CD4-positive, CD25-positive, alpha-beta regulatory T cell (primary cell): ENCODE data around the gene COL20A1. TPM values are rescaled to one million over a fixed set of nuclear protein-coding genes. Genes with fewer than 3 reads are reported as not detected.

Source experiments
- ATAC-seq, 2 donors: fragments of 150-1000 bp; cut with Tn5 transposase; one replicate each; pipeline ENCODE4 v1.10.0; 2021; ENCODE audit warnings: low read depth in 2 of 2, moderate number of reproducible peaks in 2 of 2, moderate library complexity in 1 of 2
- DNase-seq, 3 donors: peaks; one replicate each; pipeline versions ENCODE4 v3.0.0 to v3.0.0-alpha.2; 2012 to 2022; ENCODE audit warnings: mixed read lengths in 1 of 3
- H3K27ac ChIP-seq: one replicate; pipeline ENCODE4 v1.7.0; 2013; ENCODE audit warnings: mild to moderate bottlenecking, low read length; ENCODE audit not compliant: insufficient read depth, poor library complexity, severe bottlenecking
- H3K27me3 ChIP-seq: one replicate; pipeline ENCODE4 v1.7.0; 2013; ENCODE audit warnings: low read length; ENCODE audit not compliant: control insufficient read depth, insufficient read depth
- H3K36me3 ChIP-seq: one replicate; pipeline ENCODE4 v1.7.0; 2013; ENCODE audit warnings: mild to moderate bottlenecking, low read length, moderate library complexity; ENCODE audit not compliant: control insufficient read depth, insufficient read depth
- H3K4me1 ChIP-seq: 2 replicates; pipeline ENCODE4 v1.7.0; 2013; ENCODE audit warnings: mild to moderate bottlenecking, low read length; ENCODE audit not compliant: insufficient read depth, control insufficient read depth, poor library complexity, severe bottlenecking
- H3K4me3 ChIP-seq: one replicate; pipeline ENCODE4 v1.7.0; 2013; ENCODE audit warnings: low read depth, mild to moderate bottlenecking, low read length, moderate library complexity
- H3K9me3 ChIP-seq, 2 experiments: 1 replicate in 1 of 2; 2 replicates in 1 of 2; pipeline ENCODE4 v1.7.0; 2013; ENCODE audit warnings: low read length in 2 of 2, mild to moderate bottlenecking in 1 of 2, moderate library complexity in 1 of 2; ENCODE audit not compliant: control insufficient read depth in 2 of 2
- H3K27ac Mint-ChIP-seq, 3 donors: one replicate each; pipeline ENCODE4 v1.8.0; 2020 to 2022; ENCODE audit warnings: mild to moderate bottlenecking in 3 of 3, mixed read lengths in 3 of 3, moderate library complexity in 2 of 3
- H3K27me3 Mint-ChIP-seq: one replicate; pipeline ENCODE4 v1.8.0; 2022; ENCODE audit warnings: mild to moderate bottlenecking, mixed read lengths
- H3K36me3 Mint-ChIP-seq: one replicate; pipeline ENCODE4 v1.8.0; 2020; ENCODE audit warnings: mixed read lengths
- H3K4me1 Mint-ChIP-seq, 4 donors: one replicate each; pipeline ENCODE4 v1.8.0; 2020 to 2022; ENCODE audit warnings: mixed read lengths in 4 of 4, mild to moderate bottlenecking in 1 of 4
- H3K4me3 Mint-ChIP-seq, 4 donors: one replicate each; pipeline ENCODE4 v1.8.0; 2020 to 2022; ENCODE audit warnings: mild to moderate bottlenecking in 4 of 4, mixed read lengths in 4 of 4, moderate library complexity in 3 of 4
- H3K9me3 Mint-ChIP-seq, 7 donors: one replicate each; pipeline ENCODE4 v1.8.0; 2020 to 2022; ENCODE audit warnings: mixed read lengths in 7 of 7, mild to moderate bottlenecking in 3 of 7, moderate library complexity in 2 of 7
- polyA plus RNA-seq, 4 donors: library from polyadenylated mRNA; unstranded; fragments of 300-500 nt; fragmentation: Illumina TruSeq; gene quantifications; one replicate each; pipeline ENCODE4 v1.2.3, GENCODE V29; 2021
- total RNA-seq: library from RNA; stranded (reverse); gene quantifications from one replicate; pipeline ENCODE4 v1.2.3, GENCODE V29; 2022

The COL20A1 gene
- total and polyA plus RNA-seq, 5 donors from 2014 or later = 0.20 TPM; not detected in 4

DNA sequence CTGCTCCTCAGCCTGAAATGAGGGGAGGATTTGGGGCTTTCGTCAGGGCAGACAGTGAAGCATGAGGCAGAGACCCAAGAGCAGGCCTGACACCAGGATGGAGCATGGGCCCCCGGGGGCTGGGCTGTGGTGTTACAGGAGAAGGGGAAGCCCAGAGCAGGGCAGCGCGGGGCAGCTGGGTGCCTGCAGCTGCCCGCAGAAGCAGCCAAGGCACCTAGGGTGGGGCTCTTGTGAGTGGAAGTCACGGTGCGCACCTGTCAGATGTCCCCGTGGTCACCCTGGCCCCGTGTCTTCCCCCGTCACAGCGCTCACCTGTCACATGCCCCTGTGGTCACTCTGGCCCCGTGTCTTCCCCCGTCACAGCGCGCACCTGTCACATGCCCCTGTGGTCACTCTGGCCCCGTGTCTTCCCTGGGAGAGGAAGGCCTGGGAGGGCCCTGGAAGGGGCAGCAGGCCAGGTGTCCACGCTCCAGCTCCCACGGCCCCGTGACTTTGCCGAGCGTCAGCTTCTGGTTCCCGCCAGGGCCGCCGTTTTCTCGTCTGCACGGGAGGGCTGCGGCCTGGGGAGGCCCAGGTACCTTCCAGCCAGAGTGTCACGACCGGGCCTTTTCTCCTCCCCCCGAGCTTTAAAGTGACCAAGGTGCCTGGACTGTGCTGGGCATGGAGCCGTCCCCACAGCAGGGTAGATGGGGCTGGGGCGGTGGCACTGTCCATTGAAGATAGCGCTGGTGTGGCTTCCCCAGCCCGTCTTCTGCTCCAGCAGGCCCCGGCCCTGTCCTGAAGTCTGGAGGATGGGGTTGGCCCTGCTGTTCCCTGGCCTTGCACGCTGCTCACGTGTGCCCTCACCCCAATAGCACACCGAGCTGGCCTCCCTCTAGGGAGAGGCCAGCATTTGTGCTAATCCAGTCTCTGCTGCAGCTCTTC lies 11.0 kb upstream of the COL20A1 start:
- Histone ChIP-seq H3K27me3 (no peaks in the 10 kb centered on the region), H3K4me1 (peaks cover 3% of the 10 kb centered on the region), H3K27ac (no peak overlapping the region), H3K9me3 (no peaks in the 10 kb centered on the region), H3K36me3 (peaks cover 37% of the 10 kb centered on the region), H3K4me3 (no peak overlapping the region)
- H3K4me3 Mint-ChIP-seq = no peak overlapping the region
- H3K27me3 Mint-ChIP-seq = no peaks in the 10 kb centered on the region
- no peaks in the 10 kb centered on the region for H3K9me3 Mint-ChIP-seq
- no peak overlapping the region for H3K27ac Mint-ChIP-seq
- DNase-seq (no peak), ATAC-seq (no peak)
- H3K4me1 Mint-ChIP-seq = peaks cover 0 to 4% (median 0%) of the 10 kb centered on the region in 4 donors
- H3K36me3 Mint-ChIP-seq = peaks cover 7% of the 10 kb centered on the region

DNA sequence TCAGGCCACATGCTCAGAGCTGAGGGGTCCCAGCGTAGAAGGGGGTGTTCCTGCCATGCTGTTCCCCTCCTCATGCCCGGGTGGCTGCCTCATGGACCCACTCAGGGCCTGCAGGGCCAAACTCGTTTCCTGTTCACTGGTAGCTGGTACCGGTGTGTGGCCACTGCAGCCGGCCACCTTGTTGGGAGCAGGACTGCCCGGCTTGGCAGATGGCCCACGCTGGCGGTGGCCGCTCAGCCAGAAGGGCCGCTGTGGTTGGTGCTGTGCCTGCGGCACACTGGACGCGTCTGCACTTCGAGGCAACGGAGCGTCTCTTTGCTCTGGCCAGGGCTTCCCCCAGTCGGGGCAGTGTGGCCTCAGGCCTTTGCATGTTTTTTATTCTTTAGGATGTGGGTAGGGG lies 10.0 kb upstream of the COL20A1 start:
- Mint-ChIP-seq H3K36me3 (peaks cover 11% of the 10 kb centered on the region), H3K4me3 (no peak overlapping the region), H3K27me3 (no peaks in the 10 kb centered on the region), H3K27ac (no peak overlapping the region), H3K4me1 (peaks cover 0 to 4% (median 0%) of the 10 kb centered on the region in 4 donors), H3K9me3 (no peaks in the 10 kb centered on the region)
- Histone ChIP-seq H3K4me1 (peaks cover 3% of the 10 kb centered on the region), H3K27ac (no peak overlapping the region), H3K36me3 (peaks cover 35% of the 10 kb centered on the region), H3K27me3 (no peaks in the 10 kb centered on the region), H3K9me3 (no peaks in the 10 kb centered on the region), H3K4me3 (no peak overlapping the region)
- ATAC-seq = no peak
- no peak for DNase-seq

DNA sequence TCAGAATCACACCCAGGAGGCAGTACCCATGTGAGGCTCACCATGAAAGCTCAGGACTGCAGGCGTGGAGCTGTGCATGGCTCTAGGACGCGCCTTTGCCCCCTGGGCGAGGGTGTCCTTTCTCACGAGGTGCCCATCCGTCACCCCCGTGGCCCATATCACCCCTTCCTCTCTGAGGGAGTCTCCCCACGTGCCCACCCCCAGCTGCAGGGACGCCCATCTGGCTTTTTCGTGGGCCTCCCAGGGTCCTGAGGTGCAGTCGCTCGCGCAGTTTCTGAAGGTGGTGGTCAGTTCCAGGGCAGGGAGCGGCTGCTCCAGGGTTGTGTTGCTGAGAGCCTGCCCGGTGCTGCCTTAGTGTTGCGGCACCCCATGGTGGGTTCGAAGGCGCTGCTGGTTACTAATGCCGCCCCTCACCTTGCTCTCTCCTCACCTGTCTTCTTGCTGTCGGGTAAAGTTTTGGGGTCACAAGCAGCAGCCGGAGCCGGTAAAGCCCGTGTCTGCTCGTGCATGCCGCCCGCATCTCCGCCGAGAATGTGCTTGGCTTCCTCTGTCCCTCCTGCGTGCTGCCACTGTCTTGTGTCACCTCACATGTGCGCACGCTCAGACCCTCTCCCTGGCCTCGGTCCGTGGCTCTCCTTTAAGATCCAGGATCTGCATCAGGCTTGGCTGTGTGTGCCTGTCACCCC lies 9.4 kb upstream of the COL20A1 start:
- H3K4me3 ChIP-seq = no peak overlapping the region
- no peaks in the 10 kb centered on the region for H3K27me3 ChIP-seq
- H3K36me3 ChIP-seq = peaks cover 35% of the 10 kb centered on the region
- H3K27ac Mint-ChIP-seq = peak overlapping the region in 2 of 3 donors; percentile 29 to 62
- no peak for DNase-seq
- H3K4me1 Mint-ChIP-seq = peaks cover 0 to 4% (median 0%) of the 10 kb centered on the region in 4 donors
- H3K36me3 Mint-ChIP-seq = peaks cover 11% of the 10 kb centered on the region
- H3K9me3 Mint-ChIP-seq = no peaks in the 10 kb centered on the region
- no peak for ATAC-seq
- H3K4me1 ChIP-seq = peaks cover 3% of the 10 kb centered on the region
- no peaks in the 10 kb centered on the region for H3K9me3 ChIP-seq
- H3K4me3 Mint-ChIP-seq = peak overlapping the region; percentile 38 to 80 (median 74)
- no peak overlapping the region for H3K27ac ChIP-seq
- H3K27me3 Mint-ChIP-seq = no peaks in the 10 kb centered on the region

DNA sequence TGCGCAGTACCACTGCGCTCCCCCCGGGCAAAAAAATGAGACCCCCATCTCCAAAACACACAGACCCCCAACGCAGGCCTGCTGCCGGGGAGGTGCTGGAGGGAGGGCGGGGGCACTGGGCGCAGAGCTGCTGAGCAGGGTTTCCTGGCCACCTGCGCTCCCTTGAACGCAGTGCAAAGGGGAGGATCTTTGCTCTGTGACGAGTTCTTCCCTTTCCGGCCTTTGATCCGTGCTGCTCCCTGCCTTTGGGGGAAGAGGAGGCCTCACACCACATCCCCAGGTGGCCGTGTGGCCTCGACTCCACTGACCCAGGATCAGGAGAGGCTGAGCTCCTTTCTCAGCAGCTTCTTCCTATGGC lies 8.9 kb upstream of the COL20A1 start:
- peak overlapping the region; percentile 33 for H3K27ac ChIP-seq
- no peaks in the 10 kb centered on the region for H3K27me3 ChIP-seq
- no peaks in the 10 kb centered on the region for H3K9me3 ChIP-seq
- H3K9me3 Mint-ChIP-seq = no peaks in the 10 kb centered on the region
- no peaks in the 10 kb centered on the region for H3K27me3 Mint-ChIP-seq
- peaks cover 0 to 4% (median 0%) of the 10 kb centered on the region in 4 donors for H3K4me1 Mint-ChIP-seq
- peaks cover 11% of the 10 kb centered on the region for H3K36me3 Mint-ChIP-seq
- H3K36me3 ChIP-seq = peaks cover 34% of the 10 kb centered on the region
- peaks cover 3% of the 10 kb centered on the region for H3K4me1 ChIP-seq
- no peak overlapping the region for H3K4me3 ChIP-seq
- peak overlapping the region in 2 of 3 donors; percentile 29 to 62 for H3K27ac Mint-ChIP-seq
- DNase-seq = peak in 1 of 3 donors; percentile 61
- peak; percentile 55 to 65 for ATAC-seq
- peak overlapping the region; percentile 38 to 80 (median 74) for H3K4me3 Mint-ChIP-seq

DNA sequence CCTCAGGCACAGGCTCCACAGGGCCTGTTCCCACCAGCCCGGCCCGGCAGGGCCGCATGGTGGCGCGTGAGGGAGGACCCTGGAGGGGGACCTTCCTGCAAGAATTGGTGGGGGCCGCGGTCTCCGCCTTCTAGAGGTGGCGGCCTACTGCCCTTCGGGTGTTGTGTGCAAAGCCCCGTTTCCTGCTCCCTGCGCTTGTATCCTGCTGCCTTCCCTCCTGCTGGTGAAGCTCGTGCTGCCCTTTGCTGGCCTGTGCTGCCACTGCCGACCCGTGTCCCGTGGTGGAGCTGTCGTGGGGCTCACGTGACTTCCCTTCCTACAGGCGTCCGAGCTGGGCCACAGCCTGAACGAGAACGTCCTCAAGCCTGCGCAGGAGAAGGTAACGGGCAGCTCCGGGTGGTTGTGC lies 8.4 kb upstream of the COL20A1 start:
- Histone ChIP-seq H3K4me1 (peaks cover 3% of the 10 kb centered on the region), H3K27ac (peak overlapping the region; percentile 33), H3K4me3 (no peak overlapping the region), H3K27me3 (no peaks in the 10 kb centered on the region), H3K36me3 (peaks cover 30% of the 10 kb centered on the region), H3K9me3 (no peaks in the 10 kb centered on the region)
- ATAC-seq = no peak
- peaks cover 11% of the 10 kb centered on the region for H3K36me3 Mint-ChIP-seq
- H3K9me3 Mint-ChIP-seq = no peaks in the 10 kb centered on the region
- H3K4me3 Mint-ChIP-seq = peak overlapping the region; percentile 73 to 89 (median 84)
- H3K27ac Mint-ChIP-seq = peak overlapping the region in 1 of 3 donors; percentile 36
- peaks cover 0 to 4% (median 0%) of the 10 kb centered on the region in 4 donors for H3K4me1 Mint-ChIP-seq
- DNase-seq = peak in 1 of 3 donors; percentile 27
- no peaks in the 10 kb centered on the region for H3K27me3 Mint-ChIP-seq

DNA sequence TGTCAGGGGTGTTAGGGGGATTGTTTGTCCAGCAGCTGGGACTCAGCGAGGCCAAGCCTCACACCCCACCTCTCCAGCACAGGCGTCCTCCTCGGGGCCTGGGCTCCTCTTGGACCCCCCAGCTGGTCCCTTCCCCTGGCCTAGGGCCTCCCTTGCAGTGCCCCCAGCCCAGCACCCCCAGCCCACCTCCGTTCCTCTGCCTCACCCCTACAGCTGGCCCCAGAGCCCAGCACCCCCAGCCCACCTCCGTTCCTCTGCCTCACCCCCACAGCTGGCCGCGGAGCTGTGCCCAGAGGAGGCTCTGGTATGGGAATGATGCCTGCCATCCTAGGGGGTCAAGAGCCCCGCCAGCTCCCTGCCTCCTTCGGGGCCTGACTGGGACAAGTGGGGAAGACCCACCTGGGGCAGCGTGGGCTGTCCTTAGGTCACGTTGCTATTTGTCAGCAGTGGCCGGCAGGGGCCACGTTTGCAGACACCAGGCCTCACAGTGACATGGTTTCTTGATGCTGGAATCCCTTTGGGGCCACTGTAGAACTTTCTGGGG lies 7.9 kb upstream of the COL20A1 start:
- H3K4me3 Mint-ChIP-seq = peak overlapping the region; percentile 73 to 89 (median 84)
- H3K9me3 Mint-ChIP-seq = no peaks in the 10 kb centered on the region

DNA sequence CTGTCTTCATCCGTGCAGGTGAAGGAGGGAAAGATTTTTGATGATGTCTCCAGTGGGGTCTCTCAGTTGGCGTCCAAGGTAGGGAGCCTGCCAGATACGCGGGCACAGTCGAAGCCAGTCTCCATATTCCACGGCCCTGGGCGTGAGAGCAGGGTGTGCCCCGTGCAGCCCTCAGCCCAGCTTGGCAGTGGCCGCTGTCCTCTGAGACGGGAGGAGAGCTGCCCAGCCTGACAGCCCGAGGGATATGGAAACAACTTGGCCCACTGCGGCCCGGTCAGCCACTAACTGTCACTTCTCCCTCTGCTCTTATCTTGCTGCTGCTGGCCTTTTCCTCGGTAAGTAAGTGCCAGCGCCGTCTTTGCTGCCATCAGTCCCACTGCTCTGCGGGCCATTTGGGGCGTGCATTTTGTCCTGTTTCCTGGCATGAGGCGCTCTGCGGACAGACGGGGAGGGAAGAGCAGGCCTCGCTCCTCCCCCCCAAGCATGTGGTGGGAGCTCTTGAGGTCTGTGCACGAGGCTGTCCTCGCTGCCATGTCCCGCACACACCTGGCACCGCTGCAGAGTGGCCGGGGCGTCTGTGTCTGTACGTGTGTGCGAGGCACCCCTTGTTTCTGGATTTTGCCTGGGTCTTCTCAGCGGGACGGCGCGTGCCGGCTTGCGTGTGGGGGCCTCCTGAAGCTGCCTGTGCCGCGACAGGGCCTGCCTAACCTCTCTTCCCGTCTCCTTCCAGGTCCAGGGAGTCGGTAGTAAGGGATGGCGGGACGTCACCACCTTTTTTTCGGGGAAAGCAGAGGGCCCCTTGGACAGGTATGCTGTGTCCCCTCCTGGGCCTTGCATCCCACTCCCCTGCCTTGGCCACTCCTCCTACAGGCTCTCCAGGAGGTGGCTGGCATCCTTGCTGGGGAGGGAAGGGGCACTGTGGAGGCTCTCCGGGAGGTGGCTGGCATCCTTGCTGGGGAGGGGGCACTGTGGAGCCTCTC lies 7.1 kb upstream of the COL20A1 start:
- peaks cover 0 to 4% (median 0%) of the 10 kb centered on the region in 4 donors for H3K4me1 Mint-ChIP-seq
- H3K27ac ChIP-seq = no peak overlapping the region
- H3K27ac Mint-ChIP-seq = peak overlapping the region in 1 of 3 donors; percentile 90
- DNase-seq (no peak), ATAC-seq (no peak)
- H3K9me3 ChIP-seq = no peaks in the 10 kb centered on the region
- H3K27me3 Mint-ChIP-seq = no peaks in the 10 kb centered on the region
- no peaks in the 10 kb centered on the region for H3K9me3 Mint-ChIP-seq
- peaks cover 7% of the 10 kb centered on the region for H3K36me3 Mint-ChIP-seq
- no peak overlapping the region for H3K4me3 ChIP-seq
- peaks cover 3% of the 10 kb centered on the region for H3K4me1 ChIP-seq
- peak overlapping the region in 1 of 4 donors; percentile 54 for H3K4me3 Mint-ChIP-seq
- H3K27me3 ChIP-seq = no peaks in the 10 kb centered on the region
- H3K36me3 ChIP-seq = peaks cover 25% of the 10 kb centered on the region

More for the DNA sequence above, 7.9 kb upstream of the COL20A1 start:
- Mint-ChIP-seq H3K27me3 (no peaks in the 10 kb centered on the region), H3K27ac (no peak overlapping the region), H3K4me1 (peaks cover 0 to 4% (median 0%) of the 10 kb centered on the region in 4 donors), H3K36me3 (peaks cover 11% of the 10 kb centered on the region)
- peaks cover 3% of the 10 kb centered on the region for H3K4me1 ChIP-seq
- H3K27me3 ChIP-seq = no peaks in the 10 kb centered on the region
- no peaks in the 10 kb centered on the region for H3K9me3 ChIP-seq
- no peak for ATAC-seq
- peaks cover 30% of the 10 kb centered on the region for H3K36me3 ChIP-seq
- peak overlapping the region; percentile 33 for H3K27ac ChIP-seq
- H3K4me3 ChIP-seq = no peak overlapping the region
- DNase-seq = no peak
